ENCODE results near the gene KIF1A. TPM values are rescaled to one million over a fixed set of nuclear protein-coding genes. Genes with fewer than 3 reads are reported as not detected.

Gene KIF1A
- total and polyA plus RNA-seq, 2 experiments from 2014 or later = 16.1 to 16.5 TPM

GRCh38 chr2:240762249-240762648 lies 57.8 kb downstream of the KIF1A start:
- H3K79me2 ChIP-seq = no peaks in the 10 kb centered on the region
- H2AFZ ChIP-seq = no peak overlapping the region
- TF ChIP-seq, protein P1, sequence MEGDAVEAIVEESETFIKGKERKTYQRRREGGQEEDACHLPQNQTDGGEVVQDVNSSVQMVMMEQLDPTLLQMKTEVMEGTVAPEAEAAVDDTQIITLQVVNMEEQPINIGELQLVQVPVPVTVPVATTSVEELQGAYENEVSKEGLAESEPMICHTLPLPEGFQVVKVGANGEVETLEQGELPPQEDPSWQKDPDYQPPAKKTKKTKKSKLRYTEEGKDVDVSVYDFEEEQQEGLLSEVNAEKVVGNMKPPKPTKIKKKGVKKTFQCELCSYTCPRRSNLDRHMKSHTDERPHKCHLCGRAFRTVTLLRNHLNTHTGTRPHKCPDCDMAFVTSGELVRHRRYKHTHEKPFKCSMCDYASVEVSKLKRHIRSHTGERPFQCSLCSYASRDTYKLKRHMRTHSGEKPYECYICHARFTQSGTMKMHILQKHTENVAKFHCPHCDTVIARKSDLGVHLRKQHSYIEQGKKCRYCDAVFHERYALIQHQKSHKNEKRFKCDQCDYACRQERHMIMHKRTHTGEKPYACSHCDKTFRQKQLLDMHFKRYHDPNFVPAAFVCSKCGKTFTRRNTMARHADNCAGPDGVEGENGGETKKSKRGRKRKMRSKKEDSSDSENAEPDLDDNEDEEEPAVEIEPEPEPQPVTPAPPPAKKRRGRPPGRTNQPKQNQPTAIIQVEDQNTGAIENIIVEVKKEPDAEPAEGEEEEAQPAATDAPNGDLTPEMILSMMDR (IDR thresholded peaks at IDR 0.05; ENCODE audit: poor library complexity) = no peak
- TF ChIP-seq EZH2 (IDR thresholded peaks at IDR 0.05; ENCODE audit: borderline replicate concordance) (no peak), EZH2phosphoT487 (IDR thresholded peaks at IDR 0.05; ENCODE audit: low read depth, severe bottlenecking, unreplicated experiment) (no peak)
- H3K4me1 ChIP-seq (ENCODE audit: insufficient read depth) = no peaks in the 10 kb centered on the region
- H4K20me1 ChIP-seq (ENCODE audit: insufficient read depth, poor library complexity, severe bottlenecking) = no peaks in the 10 kb centered on the region
- no peaks in the 10 kb centered on the region for H3K9me3 ChIP-seq (ENCODE audit: low read depth)
- no peak for DNase-seq (ENCODE audit: low spot score)
- no peaks in the 10 kb centered on the region for H3K9me2 ChIP-seq (replicated peaks; ENCODE audit: insufficient read depth)
- no peak overlapping the region for H3K4me2 ChIP-seq
- H3K27ac ChIP-seq = no peak overlapping the region
- H3K4me3 ChIP-seq = no peak overlapping the region
- H3K36me3 ChIP-seq (replicated peaks; ENCODE audit: insufficient read depth, low read depth) = no peaks in the 10 kb centered on the region
- 80% methylated on average over 8 of the region's 8 CpGs for WGBS (ENCODE audit: low lambda C conversion rate, missing lambda C conversion rate)
- no peaks in the 10 kb centered on the region for H3K27me3 ChIP-seq

GRCh38 chr2:240760576-240761246 lies 59.3 kb downstream of the KIF1A start:
- Histone ChIP-seq H3K9me2 (replicated peaks; ENCODE audit: insufficient read depth) (no peaks in the 10 kb centered on the region), H3K4me3 (no peak overlapping the region), H3K4me2 (no peak overlapping the region), H3K4me1 (ENCODE audit: insufficient read depth) (no peaks in the 10 kb centered on the region), H3K27me3 (no peaks in the 10 kb centered on the region), H4K20me1 (ENCODE audit: insufficient read depth, poor library complexity, severe bottlenecking) (no peaks in the 10 kb centered on the region), H3K27ac (no peak overlapping the region), H2AFZ (no peak overlapping the region), H3K36me3 (replicated peaks; ENCODE audit: insufficient read depth, low read depth) (no peaks in the 10 kb centered on the region), H3K79me2 (no peaks in the 10 kb centered on the region), H3K9me3 (ENCODE audit: low read depth) (no peaks in the 10 kb centered on the region)
- DNase-seq (ENCODE audit: low spot score) = no peak
- TF ChIP-seq, protein P1 (IDR thresholded peaks at IDR 0.05; ENCODE audit: poor library complexity) = no peak
- no peak for TF ChIP-seq EZH2phosphoT487 (IDR thresholded peaks at IDR 0.05; ENCODE audit: low read depth, severe bottlenecking, unreplicated experiment)
- TF ChIP-seq EZH2 (IDR thresholded peaks at IDR 0.05; ENCODE audit: borderline replicate concordance) = no peak
- WGBS (ENCODE audit: low lambda C conversion rate, missing lambda C conversion rate) = 86% methylated on average over 21 of the region's 22 CpGs

DNA sequence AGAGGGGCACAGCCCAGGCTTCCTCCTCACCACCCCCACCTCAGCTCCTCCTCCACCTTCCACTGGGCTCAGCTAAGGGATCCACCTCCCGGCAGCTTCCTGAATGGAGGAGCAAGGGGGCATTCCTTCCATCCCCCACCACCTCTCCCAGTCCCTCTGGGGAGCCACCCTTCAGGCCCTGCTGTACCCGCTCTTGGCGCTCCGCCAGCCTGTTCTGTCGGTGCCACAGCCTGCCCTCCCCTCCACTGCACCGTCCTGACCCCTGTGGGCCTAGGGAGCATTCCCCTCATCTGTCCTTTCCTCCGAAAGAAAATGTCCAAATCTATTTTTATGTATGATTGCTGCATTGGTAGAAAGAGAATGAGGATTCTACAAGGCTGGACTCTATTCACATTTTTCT lies 59.9 kb downstream of the KIF1A start:
- H3K36me3 ChIP-seq (replicated peaks; ENCODE audit: insufficient read depth, low read depth) = no peaks in the 10 kb centered on the region
- H3K27ac ChIP-seq = no peak overlapping the region
- H3K79me2 ChIP-seq = no peaks in the 10 kb centered on the region
- H3K9me3 ChIP-seq (ENCODE audit: low read depth) = no peaks in the 10 kb centered on the region
- no peaks in the 10 kb centered on the region for H3K4me1 ChIP-seq (ENCODE audit: insufficient read depth)
- no peak overlapping the region for H2AFZ ChIP-seq
- H3K27me3 ChIP-seq = no peaks in the 10 kb centered on the region
- H3K9me2 ChIP-seq (replicated peaks; ENCODE audit: insufficient read depth) = no peaks in the 10 kb centered on the region
- H3K4me3 ChIP-seq = no peak overlapping the region
- no peak for DNase-seq (ENCODE audit: low spot score)
- WGBS (ENCODE audit: low lambda C conversion rate, missing lambda C conversion rate) = 88% methylated on average over 7 of the region's 7 CpGs
- TF ChIP-seq EZH2 (IDR thresholded peaks at IDR 0.05; ENCODE audit: borderline replicate concordance) = no peak
- TF ChIP-seq EZH2phosphoT487 (IDR thresholded peaks at IDR 0.05; ENCODE audit: low read depth, severe bottlenecking, unreplicated experiment) = no peak
- TF ChIP-seq, protein P1 (IDR thresholded peaks at IDR 0.05; ENCODE audit: poor library complexity) = no peak
- H3K4me2 ChIP-seq = no peak overlapping the region
- no peaks in the 10 kb centered on the region for H4K20me1 ChIP-seq (ENCODE audit: insufficient read depth, poor library complexity, severe bottlenecking)

Measured in hepatocyte (in vitro differentiated cells).